ENCODE results near the gene CHST15. TPM values are rescaled to one million over a fixed set of nuclear protein-coding genes. Genes with fewer than 3 reads are reported as not detected.

CHST15 gene
- polyA plus RNA-seq, 2 donors, result 1.4 to 3.7 TPM

DNA sequence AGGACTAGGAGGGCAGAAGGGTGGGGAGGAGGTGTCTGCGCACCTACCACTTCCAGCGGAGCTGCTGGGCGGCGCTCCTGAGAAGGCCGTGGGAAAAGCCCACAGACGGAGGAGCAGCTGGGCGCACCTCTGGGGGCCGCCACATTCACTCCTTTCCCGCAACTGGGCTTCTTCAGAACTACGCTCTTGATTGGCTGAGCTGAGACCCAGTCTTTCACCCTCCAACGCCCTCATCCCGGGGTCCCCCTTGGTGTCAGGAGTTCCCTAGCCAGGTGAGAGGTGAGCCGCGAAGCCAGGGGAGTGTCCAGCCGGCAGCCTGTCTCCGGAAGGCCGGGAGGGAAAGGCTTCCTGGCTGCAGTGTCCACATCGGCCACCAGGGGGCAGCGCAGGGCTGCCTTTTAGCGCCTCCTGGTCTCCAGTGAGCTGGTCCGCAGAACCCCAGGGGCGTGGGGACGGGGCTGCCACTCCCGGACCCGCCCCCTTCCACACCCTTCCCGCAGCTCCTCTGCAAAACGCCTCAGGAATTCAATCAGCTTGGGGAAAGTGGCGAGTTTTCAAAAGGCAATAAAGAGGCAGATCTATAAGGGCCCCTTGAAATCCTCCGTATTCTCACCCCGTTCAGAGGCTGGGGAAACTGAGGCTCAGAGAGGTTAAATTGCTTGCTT lies 98.8 kb downstream of the CHST15 start:
- Histone ChIP-seq H3K27ac (ENCODE audit: low read depth in 2 of 2, low read length in 1 of 2) (no peak overlapping the region), H3K9me3 (ENCODE audit: control insufficient read depth in 2 of 2, insufficient read depth in 1 of 2, low read depth in 1 of 2, low read length in 1 of 2) (no peaks in the 10 kb centered on the region), H3K36me3 (ENCODE audit: control insufficient read depth in 2 of 2, insufficient read depth in 2 of 2, low read length in 1 of 2) (no peaks in the 10 kb centered on the region), H3K4me3 (ENCODE audit: low read depth in 1 of 2, low read length in 2 of 2) (no peak overlapping the region), H3K27me3 (ENCODE audit: control insufficient read depth in 1 of 2, insufficient read depth in 2 of 2, low read length in 2 of 2) (peaks cover 0 to 7% of the 10 kb centered on the region in 2 donors), H3K4me1 (ENCODE audit: control insufficient read depth in 2 of 2, insufficient read depth in 2 of 2, low read length in 1 of 2) (peaks cover 4 to 13% of the 10 kb centered on the region in 2 donors)
- WGBS, 2 donors, result 5 to 6% methylated on average over 30 of the region's 30 CpGs

DNA sequence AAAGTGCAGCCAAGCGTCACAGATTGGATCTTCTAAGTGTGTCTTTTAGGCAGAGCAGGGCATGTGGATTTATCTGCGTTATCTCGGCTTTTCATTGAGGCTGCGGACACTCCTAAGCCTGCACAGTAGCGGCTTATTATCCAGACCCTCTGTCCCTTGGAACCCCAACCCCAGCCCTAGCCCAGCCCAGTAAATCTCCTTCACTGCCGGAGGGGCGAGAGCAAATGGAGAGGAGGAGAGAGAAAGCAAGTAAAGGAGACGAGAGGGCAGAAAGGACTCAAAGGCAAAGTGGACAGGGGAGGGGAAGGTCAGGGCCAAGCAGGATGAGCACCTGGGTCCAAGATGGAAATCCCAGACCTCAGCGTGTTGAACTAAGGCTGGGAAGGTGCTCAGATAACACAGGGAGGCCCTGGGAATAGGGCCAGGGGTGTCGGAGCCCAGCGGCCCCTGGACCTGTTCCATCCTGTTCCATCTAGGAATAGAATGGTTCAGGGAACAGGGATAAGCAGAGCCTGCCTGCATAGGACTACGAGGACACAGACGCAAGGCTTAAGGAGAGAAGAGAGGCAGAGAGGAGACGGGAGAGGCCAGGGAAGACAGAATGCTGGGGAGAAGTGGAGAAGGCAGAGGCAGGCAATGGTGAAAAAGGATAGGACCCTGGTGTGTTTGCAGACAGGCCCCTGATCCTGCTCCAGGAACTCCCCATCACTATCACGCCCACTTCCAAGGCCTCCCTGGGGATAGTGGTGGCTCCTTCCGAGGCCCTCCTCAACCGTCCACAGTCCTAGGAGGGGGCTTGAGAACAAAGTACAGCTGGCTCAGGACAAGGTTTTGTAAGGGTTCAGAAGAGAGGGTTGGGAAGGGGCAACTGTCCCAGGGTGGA lies 99.6 kb downstream of the CHST15 start:
- Histone ChIP-seq H3K4me3 (ENCODE audit: low read depth in 1 of 2, low read length in 2 of 2) (no peak overlapping the region), H3K27ac (ENCODE audit: low read depth in 2 of 2, low read length in 1 of 2) (no peak overlapping the region), H3K4me1 (ENCODE audit: control insufficient read depth in 2 of 2, insufficient read depth in 2 of 2, low read length in 1 of 2) (peaks cover 4 to 13% of the 10 kb centered on the region in 2 donors), H3K36me3 (ENCODE audit: control insufficient read depth in 2 of 2, insufficient read depth in 2 of 2, low read length in 1 of 2) (no peaks in the 10 kb centered on the region), H3K27me3 (ENCODE audit: control insufficient read depth in 1 of 2, insufficient read depth in 2 of 2, low read length in 2 of 2) (peaks cover 0 to 7% of the 10 kb centered on the region in 2 donors), H3K9me3 (ENCODE audit: control insufficient read depth in 2 of 2, insufficient read depth in 1 of 2, low read depth in 1 of 2, low read length in 1 of 2) (no peaks in the 10 kb centered on the region)
- whole genome bisulfite sequencing, 2 donors, result 51 to 57% methylated on average over 17 of the region's 17 CpGs

DNA sequence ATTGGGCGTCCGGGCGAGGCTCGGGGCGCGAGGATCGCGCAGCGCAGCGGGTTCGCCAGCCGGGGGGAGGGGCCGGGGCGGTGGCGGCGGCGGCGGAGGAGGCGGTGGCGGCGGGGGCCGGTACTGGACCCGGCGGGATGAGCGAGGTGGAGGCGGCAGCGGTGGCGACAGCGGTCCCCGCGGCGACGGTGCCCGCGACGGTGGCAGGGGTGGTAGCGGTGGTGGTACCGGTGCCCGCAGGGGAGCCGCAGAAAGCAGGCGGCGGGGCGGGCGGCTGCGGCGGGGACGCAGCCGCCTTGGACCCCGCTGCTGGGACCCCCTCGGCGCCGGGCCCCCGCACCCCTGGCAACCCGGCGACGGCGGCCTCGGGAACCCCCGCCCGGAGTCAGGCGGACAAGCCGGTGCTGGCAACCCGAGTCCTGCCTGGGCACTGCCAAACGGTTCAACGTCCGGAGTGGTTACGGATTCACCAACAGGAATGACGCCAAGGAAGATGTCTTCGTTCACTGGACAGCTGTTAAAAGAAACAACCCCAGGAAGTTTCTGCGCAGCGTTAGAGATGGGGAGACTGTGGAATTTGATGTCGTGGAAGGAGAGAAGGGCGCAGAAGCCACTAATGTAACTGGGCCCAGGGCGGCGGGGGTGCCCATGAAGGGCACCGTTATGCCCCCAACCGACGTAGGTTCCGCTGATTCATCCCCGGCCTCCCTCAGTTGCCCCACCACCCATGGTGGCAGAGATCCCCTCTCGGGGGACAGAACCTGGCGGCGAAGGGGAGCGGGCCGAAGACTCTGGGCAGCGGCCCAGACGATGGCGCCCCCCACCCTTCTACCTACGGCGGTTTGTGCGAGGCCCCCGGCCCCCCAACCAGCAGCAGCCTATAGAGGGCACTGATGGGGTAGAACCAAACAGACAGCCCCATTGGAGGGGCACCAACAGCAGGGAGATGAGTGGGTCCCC lies 101.5 kb downstream of the CHST15 start:
- Histone ChIP-seq H3K27me3 (ENCODE audit: control insufficient read depth in 1 of 2, insufficient read depth in 2 of 2, low read length in 2 of 2) (peaks cover 0 to 7% of the 10 kb centered on the region in 2 donors), H3K27ac (ENCODE audit: low read depth in 2 of 2, low read length in 1 of 2) (no peak overlapping the region), H3K4me3 (ENCODE audit: low read depth in 1 of 2, low read length in 2 of 2) (peak overlapping the region in 1 of 2 donors; percentile 22), H3K36me3 (ENCODE audit: control insufficient read depth in 2 of 2, insufficient read depth in 2 of 2, low read length in 1 of 2) (no peaks in the 10 kb centered on the region), H3K4me1 (ENCODE audit: control insufficient read depth in 2 of 2, insufficient read depth in 2 of 2, low read length in 1 of 2) (peaks cover 3 to 13% of the 10 kb centered on the region in 2 donors), H3K9me3 (ENCODE audit: control insufficient read depth in 2 of 2, insufficient read depth in 1 of 2, low read depth in 1 of 2, low read length in 1 of 2) (no peaks in the 10 kb centered on the region)
- 17 to 27% methylated on average over 68 to 92 of the region's 92 CpGs for WGBS, 2 donors

DNA sequence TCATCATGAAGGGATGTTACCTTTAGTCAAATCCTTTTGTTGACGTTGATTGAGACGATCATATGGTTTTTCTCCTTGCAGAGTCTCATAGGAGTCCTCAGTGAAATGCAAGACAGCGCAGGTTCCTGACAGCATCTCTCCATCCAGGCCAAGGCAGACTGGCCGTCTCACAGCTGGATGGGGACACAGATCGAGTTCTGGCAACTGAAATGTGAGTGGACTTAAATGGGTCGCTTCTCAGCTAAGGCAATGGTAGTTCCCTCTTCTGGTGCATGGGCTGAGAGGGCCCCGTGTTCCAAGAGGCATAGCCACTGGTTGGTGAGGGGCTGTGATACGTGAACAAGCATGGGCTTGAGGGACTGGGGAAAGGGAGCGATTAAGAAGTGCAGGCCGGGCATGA lies 102.5 kb downstream of the CHST15 start:
- Histone ChIP-seq H3K27me3 (ENCODE audit: control insufficient read depth in 1 of 2, insufficient read depth in 2 of 2, low read length in 2 of 2) (peaks cover 0 to 7% of the 10 kb centered on the region in 2 donors), H3K4me1 (ENCODE audit: control insufficient read depth in 2 of 2, insufficient read depth in 2 of 2, low read length in 1 of 2) (peaks cover 3 to 13% of the 10 kb centered on the region in 2 donors), H3K36me3 (ENCODE audit: control insufficient read depth in 2 of 2, insufficient read depth in 2 of 2, low read length in 1 of 2) (no peaks in the 10 kb centered on the region), H3K9me3 (ENCODE audit: control insufficient read depth in 2 of 2, insufficient read depth in 1 of 2, low read depth in 1 of 2, low read length in 1 of 2) (no peaks in the 10 kb centered on the region), H3K27ac (ENCODE audit: low read depth in 2 of 2, low read length in 1 of 2) (no peak overlapping the region), H3K4me3 (ENCODE audit: low read depth in 1 of 2, low read length in 2 of 2) (no peak overlapping the region)
- 74 to 76% methylated on average over 10 of the region's 10 CpGs for WGBS, 2 donors

DNA sequence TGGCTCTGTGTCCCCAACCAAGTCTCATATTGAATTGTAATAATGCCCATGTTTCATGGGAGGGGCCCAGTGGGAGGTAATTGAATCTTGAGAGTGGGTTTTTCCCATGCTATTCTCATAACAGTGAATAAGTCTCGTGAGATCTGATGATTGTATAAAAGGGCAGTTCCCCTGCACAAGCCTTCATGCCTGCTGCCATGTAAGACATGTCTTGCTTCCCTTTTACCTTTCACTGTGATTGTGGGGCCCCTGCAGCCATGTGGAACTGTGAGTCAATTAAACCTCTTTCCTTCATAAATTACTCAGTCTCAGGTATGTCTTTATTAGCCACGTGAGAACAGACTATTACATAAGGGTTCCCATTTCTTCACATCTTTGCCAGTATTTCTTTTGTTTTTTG lies 104.7 kb downstream of the CHST15 start:
- no peak overlapping the region for H3K27ac ChIP-seq (ENCODE audit: low read depth in 2 of 2, low read length in 1 of 2)
- no peak overlapping the region for H3K4me3 ChIP-seq (ENCODE audit: low read depth in 1 of 2, low read length in 2 of 2)
- no peaks in the 10 kb centered on the region for H3K9me3 ChIP-seq (ENCODE audit: control insufficient read depth in 2 of 2, insufficient read depth in 1 of 2, low read depth in 1 of 2, low read length in 1 of 2)
- H3K36me3 ChIP-seq (ENCODE audit: control insufficient read depth in 2 of 2, insufficient read depth in 2 of 2, low read length in 1 of 2), result no peaks in the 10 kb centered on the region
- peaks cover 0 to 7% of the 10 kb centered on the region in 2 donors for H3K27me3 ChIP-seq (ENCODE audit: control insufficient read depth in 1 of 2, insufficient read depth in 2 of 2, low read length in 2 of 2)
- H3K4me1 ChIP-seq (ENCODE audit: control insufficient read depth in 2 of 2, insufficient read depth in 2 of 2, low read length in 1 of 2), result no peaks in the 10 kb centered on the region
- WGBS, 2 donors, result 61 to 64% methylated on average over 2 of the region's 2 CpGs

DNA sequence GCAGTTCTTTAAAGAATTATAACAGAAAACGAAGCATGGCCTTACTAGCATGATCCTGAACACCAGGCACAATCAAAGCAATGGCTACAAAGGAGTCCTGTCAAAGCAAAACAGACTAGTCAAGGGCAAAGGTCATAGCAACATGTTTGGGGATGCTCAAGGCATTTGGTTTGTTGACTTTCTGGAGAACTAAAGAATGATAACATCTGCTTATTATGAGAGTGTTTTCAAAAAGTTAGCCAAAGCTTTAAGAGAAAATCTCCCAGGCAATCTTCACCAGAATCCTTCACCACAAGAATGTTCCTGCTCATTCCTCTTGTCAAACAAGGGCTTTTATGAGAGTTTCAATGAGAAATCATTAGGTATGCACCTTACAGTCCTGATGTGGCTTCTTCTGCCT lies 106.7 kb downstream of the CHST15 start:
- Histone ChIP-seq H3K36me3 (ENCODE audit: control insufficient read depth in 2 of 2, insufficient read depth in 2 of 2, low read length in 1 of 2) (no peaks in the 10 kb centered on the region), H3K27ac (ENCODE audit: low read depth in 2 of 2, low read length in 1 of 2) (no peak overlapping the region), H3K4me1 (ENCODE audit: control insufficient read depth in 2 of 2, insufficient read depth in 2 of 2, low read length in 1 of 2) (no peaks in the 10 kb centered on the region), H3K9me3 (ENCODE audit: control insufficient read depth in 2 of 2, insufficient read depth in 1 of 2, low read depth in 1 of 2, low read length in 1 of 2) (no peaks in the 10 kb centered on the region), H3K27me3 (ENCODE audit: control insufficient read depth in 1 of 2, insufficient read depth in 2 of 2, low read length in 2 of 2) (peaks cover 0 to 5% of the 10 kb centered on the region in 2 donors), H3K4me3 (ENCODE audit: low read depth in 1 of 2, low read length in 2 of 2) (no peak overlapping the region)
- WGBS, 2 donors, result 44 to 59% methylated on average over 1 of the region's 1 CpG

DNA sequence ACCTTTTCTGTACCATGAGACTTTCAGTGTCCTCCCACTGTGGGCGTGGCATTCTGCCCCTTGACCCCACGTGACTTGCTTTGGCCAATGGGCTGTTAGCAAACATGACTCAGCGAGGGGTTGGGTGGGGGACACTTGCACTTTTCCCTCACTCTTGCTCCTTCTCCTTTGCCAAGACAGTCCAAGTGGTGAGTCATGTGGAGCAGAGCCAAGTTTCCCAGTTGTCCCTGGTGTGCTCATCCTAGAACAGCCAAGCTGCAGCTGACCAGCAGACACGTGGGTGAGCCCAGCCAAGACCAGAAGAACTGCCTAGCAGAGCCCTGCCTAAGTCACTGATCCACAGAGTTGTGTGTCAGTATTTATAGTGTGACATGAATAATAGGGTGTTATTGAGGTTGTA lies 119.0 kb downstream of the CHST15 start:
- WGBS, 2 donors, result 53 to 55% methylated on average over 4 of the region's 4 CpGs
- H3K27ac ChIP-seq (ENCODE audit: low read depth in 2 of 2, low read length in 1 of 2), result no peak overlapping the region
- H3K9me3 ChIP-seq (ENCODE audit: control insufficient read depth in 2 of 2, insufficient read depth in 1 of 2, low read depth in 1 of 2, low read length in 1 of 2), result peaks cover 3 to 8% of the 10 kb centered on the region in 2 donors
- H3K4me3 ChIP-seq (ENCODE audit: low read depth in 1 of 2, low read length in 2 of 2), result no peak overlapping the region
- H3K36me3 ChIP-seq (ENCODE audit: control insufficient read depth in 2 of 2, insufficient read depth in 2 of 2, low read length in 1 of 2), result no peaks in the 10 kb centered on the region
- H3K27me3 ChIP-seq (ENCODE audit: control insufficient read depth in 1 of 2, insufficient read depth in 2 of 2, low read length in 2 of 2), result peaks cover 0 to 19% of the 10 kb centered on the region in 2 donors
- H3K4me1 ChIP-seq (ENCODE audit: control insufficient read depth in 2 of 2, insufficient read depth in 2 of 2, low read length in 1 of 2), result peaks cover 0 to 5% of the 10 kb centered on the region in 2 donors

DNA sequence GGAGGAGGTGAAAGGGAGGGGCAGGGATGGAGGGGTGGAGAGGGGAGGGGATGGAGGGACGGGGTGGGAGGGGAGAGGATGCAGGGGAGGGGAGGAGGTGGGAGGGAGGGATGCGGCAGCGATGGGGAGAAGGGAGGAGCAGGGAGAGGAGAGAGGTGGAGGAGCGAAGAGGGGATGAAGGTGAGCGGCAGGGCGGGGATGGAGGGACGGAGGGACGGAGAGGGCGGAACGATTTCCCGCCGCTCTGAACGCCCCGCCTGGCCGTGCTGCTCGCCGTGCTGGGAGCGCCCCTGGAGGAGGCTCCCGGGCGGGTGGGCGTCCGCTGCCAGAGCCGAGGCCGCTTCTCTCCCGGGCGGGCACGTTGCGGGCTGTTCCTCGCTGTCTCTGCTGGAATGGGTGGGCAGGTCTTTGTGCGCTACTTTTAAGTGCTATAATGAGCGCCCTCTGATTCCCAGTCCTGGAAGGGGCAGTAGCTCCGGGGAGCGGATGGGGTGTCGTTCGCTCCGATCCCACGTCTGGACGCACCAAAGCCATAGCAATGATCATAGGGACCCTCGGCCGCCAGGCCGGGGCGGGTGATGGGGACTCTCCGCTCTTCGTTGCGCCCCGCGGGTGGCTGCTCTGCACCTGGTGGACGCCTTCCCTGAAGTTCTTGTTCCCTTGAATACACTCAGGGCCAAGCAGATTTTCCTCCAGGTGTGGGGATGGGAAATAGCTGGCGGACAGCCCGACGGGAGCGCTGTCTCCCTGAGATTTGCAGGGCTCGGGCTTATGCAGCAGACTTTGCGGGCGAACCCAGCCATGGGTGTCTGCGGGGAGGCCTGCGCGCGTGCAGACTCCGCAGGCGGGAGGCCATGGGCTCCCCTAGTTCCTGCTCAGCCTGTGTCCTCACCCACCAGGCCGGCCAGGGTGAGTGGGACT lies 120.7 kb downstream of the CHST15 start:
- Histone ChIP-seq H3K36me3 (ENCODE audit: control insufficient read depth in 2 of 2, insufficient read depth in 2 of 2, low read length in 1 of 2) (no peaks in the 10 kb centered on the region), H3K27ac (ENCODE audit: low read depth in 2 of 2, low read length in 1 of 2) (no peak overlapping the region), H3K27me3 (ENCODE audit: control insufficient read depth in 1 of 2, insufficient read depth in 2 of 2, low read length in 2 of 2) (peaks cover 0 to 19% of the 10 kb centered on the region in 2 donors), H3K4me1 (ENCODE audit: control insufficient read depth in 2 of 2, insufficient read depth in 2 of 2, low read length in 1 of 2) (peaks cover 0 to 5% of the 10 kb centered on the region in 2 donors), H3K9me3 (ENCODE audit: control insufficient read depth in 2 of 2, insufficient read depth in 1 of 2, low read depth in 1 of 2, low read length in 1 of 2) (peaks cover 3 to 8% of the 10 kb centered on the region in 2 donors), H3K4me3 (ENCODE audit: low read depth in 1 of 2, low read length in 2 of 2) (no peak overlapping the region)
- WGBS, 2 donors, result 8 to 9% methylated on average over 58 to 62 of the region's 62 CpGs

Data from esophagus (tissue), 2 donors.